Measurements from ENCODE around the gene DMD. TPM values are rescaled to one million over a fixed set of nuclear protein-coding genes. Genes with fewer than 3 reads are reported as not detected.

Gene DMD
- polyA plus RNA-seq, 3 donors: 14.9 to 18.3 (median 15.4) TPM

- no peak for DNase-seq (ENCODE audit: low read depth in 3 of 3, low spot score in 2 of 3)
Measured at GRCh38 chrX:31572360-31572759, 1639.0 kb downstream of the DMD start.

- DNase-seq (ENCODE audit: low read depth in 3 of 3, low spot score in 2 of 3): no peak
Measured at GRCh38 chrX:31570658-31571057, 1640.7 kb downstream of the DMD start.

GRCh38 chrX:31563792-31564191, 1647.6 kb downstream of the DMD start:
- no peak for DNase-seq (ENCODE audit: low read depth in 3 of 3, low spot score in 2 of 3)

- DNase-seq (ENCODE audit: low read depth in 3 of 3, low spot score in 2 of 3): no peak
Measured at GRCh38 chrX:31555506-31555905, 1655.8 kb downstream of the DMD start.

GRCh38 chrX:31551913-31552312, 1659.4 kb downstream of the DMD start:
- no peak for DNase-seq (ENCODE audit: low read depth in 3 of 3, low spot score in 2 of 3)

GRCh38 chrX:31550158-31550557, 1661.2 kb downstream of the DMD start:
- DNase-seq (ENCODE audit: low read depth in 3 of 3, low spot score in 2 of 3): no peak

- no peak for DNase-seq (ENCODE audit: low read depth in 3 of 3, low spot score in 2 of 3)
Measured at GRCh38 chrX:31547816-31548215, 1663.5 kb downstream of the DMD start.

GRCh38 chrX:31547416-31547815, 1663.9 kb downstream of the DMD start:
- no peak for DNase-seq (ENCODE audit: low read depth in 3 of 3, low spot score in 2 of 3)

GRCh38 chrX:31546126-31546525, 1665.2 kb downstream of the DMD start:
- DNase-seq (ENCODE audit: low read depth in 3 of 3, low spot score in 2 of 3): no peak

- no peak for DNase-seq (ENCODE audit: low read depth in 3 of 3, low spot score in 2 of 3)
Measured at GRCh38 chrX:31545726-31546125, 1665.6 kb downstream of the DMD start.

GRCh38 chrX:31545191-31545590, 1666.2 kb downstream of the DMD start:
- no peak for DNase-seq (ENCODE audit: low read depth in 3 of 3, low spot score in 2 of 3)

GRCh38 chrX:31543634-31544033, 1667.7 kb downstream of the DMD start:
- DNase-seq (ENCODE audit: low read depth in 3 of 3, low spot score in 2 of 3): no peak

- DNase-seq (ENCODE audit: low read depth in 3 of 3, low spot score in 2 of 3): no peak
Measured at GRCh38 chrX:31542566-31542965, 1668.8 kb downstream of the DMD start.

GRCh38 chrX:31540313-31540712, 1671.0 kb downstream of the DMD start:
- DNase-seq (ENCODE audit: low read depth in 3 of 3, low spot score in 2 of 3): no peak

GRCh38 chrX:31527455-31528126, 1683.8 kb downstream of the DMD start:
- DNase-seq (ENCODE audit: low read depth in 3 of 3, low spot score in 2 of 3): no peak

- no peak for DNase-seq (ENCODE audit: low read depth in 3 of 3, low spot score in 2 of 3)
Measured at GRCh38 chrX:31523884-31524536, 1687.3 kb downstream of the DMD start.

- DNase-seq (ENCODE audit: low read depth in 3 of 3, low spot score in 2 of 3): no peak
Measured at GRCh38 chrX:31522760-31523159, 1688.6 kb downstream of the DMD start.

GRCh38 chrX:31521941-31522340, 1689.4 kb downstream of the DMD start:
- no peak for DNase-seq (ENCODE audit: low read depth in 3 of 3, low spot score in 2 of 3)

- DNase-seq (ENCODE audit: low read depth in 3 of 3, low spot score in 2 of 3): no peak
Measured at GRCh38 chrX:31516527-31516926, 1694.8 kb downstream of the DMD start.

- DNase-seq (ENCODE audit: low read depth in 3 of 3, low spot score in 2 of 3): no peak
Measured at GRCh38 chrX:31508338-31508737, 1703.0 kb downstream of the DMD start.

GRCh38 chrX:31506928-31507327, 1704.4 kb downstream of the DMD start:
- DNase-seq (ENCODE audit: low read depth in 3 of 3, low spot score in 2 of 3): no peak

- DNase-seq (ENCODE audit: low read depth in 3 of 3, low spot score in 2 of 3): no peak
Measured at GRCh38 chrX:31506360-31506759, 1705.0 kb downstream of the DMD start.

GRCh38 chrX:31500921-31501320, 1710.4 kb downstream of the DMD start:
- DNase-seq (ENCODE audit: low read depth in 3 of 3, low spot score in 2 of 3): no peak

Measured in right renal cortex interstitium (tissue), 3 donors.